Mucosa of stomach (tissue), 1 donor: ENCODE measurements around the gene MSMO1.
"Not testable (repeated sequence)": the region's sequence is repeated elsewhere in the genome, so short reads cannot be mapped to it uniquely, and the experiment has no call there.

ENCODE experiments used
- H3K27me3 ChIP-seq: one replicate; pipeline ENCODE4 v1.7.0; 2013; ENCODE audit warnings: mild to moderate bottlenecking, low read length; ENCODE audit not compliant: control insufficient read depth, insufficient read depth
- H3K36me3 ChIP-seq: one replicate; pipeline ENCODE4 v1.7.0; 2013; ENCODE audit warnings: low read length; ENCODE audit not compliant: control insufficient read depth, insufficient read depth
- H3K4me1 ChIP-seq: one replicate; pipeline ENCODE4 v1.7.0; 2013; ENCODE audit warnings: mild to moderate bottlenecking, low read length; ENCODE audit not compliant: control insufficient read depth, insufficient read depth
- H3K4me3 ChIP-seq: one replicate; pipeline ENCODE4 v1.7.0; 2013; ENCODE audit warnings: low read length
- H3K9ac ChIP-seq: one replicate; pipeline ENCODE4 v1.7.0; 2013; ENCODE audit warnings: mild to moderate bottlenecking, low read length, moderate library complexity
- H3K9me3 ChIP-seq: one replicate; pipeline ENCODE4 v1.7.0; 2013; ENCODE audit warnings: mild to moderate bottlenecking, low read length, moderate library complexity; ENCODE audit not compliant: control insufficient read depth
- donor health status: Pancreatic carcinoma.

MSMO1 gene

DNA sequence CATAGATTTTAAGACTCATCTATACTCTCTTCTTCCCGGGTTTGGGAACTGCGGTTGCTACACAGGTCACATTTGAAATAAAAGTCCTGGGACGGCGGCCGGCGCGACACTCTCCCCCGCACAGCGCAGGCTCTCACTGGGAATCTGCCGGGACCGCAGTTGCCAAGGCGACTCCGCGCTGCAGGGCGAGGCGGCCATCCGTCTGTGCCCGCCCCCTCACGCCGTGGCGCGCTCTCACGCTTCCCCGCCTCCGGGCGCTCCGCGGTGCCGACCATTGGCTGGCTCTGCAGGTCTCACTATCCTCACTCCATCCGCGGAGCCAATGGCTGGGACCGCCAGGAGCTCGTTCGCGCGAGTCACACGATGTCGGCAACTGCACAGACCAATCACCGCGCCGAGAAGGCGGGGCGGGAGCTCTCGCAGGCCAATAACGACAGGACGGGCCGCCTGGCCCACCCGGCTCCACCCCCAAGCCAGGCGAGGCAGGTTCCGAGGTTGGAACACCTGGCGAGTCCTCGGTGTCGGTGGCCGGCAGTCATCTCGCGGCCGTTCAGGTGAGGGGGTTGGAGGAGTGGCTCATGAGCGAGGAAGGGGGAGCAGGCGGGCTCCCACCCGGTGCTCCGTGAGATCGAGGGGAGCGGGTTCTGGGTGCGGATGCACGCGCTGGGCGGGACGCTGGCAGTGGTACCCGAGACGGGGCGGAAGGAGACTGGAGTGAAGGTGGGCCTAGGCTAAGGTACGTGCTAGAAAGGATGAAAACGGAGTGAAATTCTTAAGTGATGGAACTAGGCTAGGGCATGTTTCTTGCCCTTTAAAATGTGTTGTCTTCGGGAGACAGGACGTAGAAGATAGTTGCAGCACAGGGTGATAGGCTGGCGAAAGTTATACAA, at the start of gene MSMO1:
Gene MSMO1 (plus strand): TSS at position 459 of the 890 bp plus-strand sequence. CDS start 5,702 bp downstream, outside the sequence.
- Histone ChIP-seq H3K4me3 (peak within 1 kb of the TSS; percentile 90), H3K4me1 (peaks cover 16% of the 10 kb centered on the region), H3K9me3 (no peaks in the 10 kb centered on the region), H3K36me3 (no peaks in the 10 kb centered on the region), H3K27me3 (no peaks in the 10 kb centered on the region), H3K9ac (peak within 1 kb of the TSS; percentile 90)

DNA sequence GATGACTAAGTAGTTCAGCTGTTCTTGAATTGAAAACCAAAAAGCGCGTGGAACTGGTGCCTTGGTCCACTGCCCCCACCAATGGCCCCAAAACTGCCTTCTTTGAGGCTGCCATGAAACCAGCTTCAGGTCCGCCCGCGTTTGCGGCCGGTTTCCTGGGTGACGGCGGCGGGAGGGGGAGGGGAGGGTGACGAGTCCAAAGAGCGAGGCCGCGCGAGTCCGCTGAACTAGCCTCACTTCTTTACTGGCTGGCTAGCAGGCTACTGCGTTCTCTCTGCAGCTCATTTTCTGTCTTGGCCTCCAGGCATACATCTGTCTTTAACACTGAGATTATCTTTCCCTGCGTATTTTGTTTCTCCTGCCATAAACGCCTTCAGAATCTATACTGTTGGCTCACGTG, 47.9 kb upstream of the MSMO1 start:
- H3K4me3 ChIP-seq, H3K9me3 ChIP-seq, H3K4me1 ChIP-seq, H3K9ac ChIP-seq, H3K36me3 ChIP-seq, H3K27me3 ChIP-seq: not testable (repeated sequence)

DNA sequence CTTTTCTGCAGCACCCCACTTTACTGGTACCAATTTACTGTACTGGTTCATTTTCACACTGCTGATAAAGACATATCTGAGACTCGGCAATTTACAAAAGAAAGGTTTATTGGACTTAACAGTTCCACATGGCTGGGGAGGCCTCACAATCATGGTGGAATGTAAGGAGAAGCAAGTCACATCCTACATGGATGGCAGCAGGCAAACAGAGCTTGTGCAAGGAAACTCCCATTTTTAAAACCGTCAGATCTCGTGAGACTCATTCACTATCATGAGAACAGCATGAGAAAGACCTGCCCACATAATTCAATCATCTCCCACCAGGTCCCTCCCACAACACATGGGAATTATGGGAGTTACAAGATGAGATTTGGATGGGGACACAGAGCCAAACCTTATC, 42.8 kb upstream of the MSMO1 start:
- not testable (repeated sequence) for H3K9me3 ChIP-seq, H3K4me3 ChIP-seq, H3K9ac ChIP-seq, H3K27me3 ChIP-seq, H3K4me1 ChIP-seq, H3K36me3 ChIP-seq

DNA sequence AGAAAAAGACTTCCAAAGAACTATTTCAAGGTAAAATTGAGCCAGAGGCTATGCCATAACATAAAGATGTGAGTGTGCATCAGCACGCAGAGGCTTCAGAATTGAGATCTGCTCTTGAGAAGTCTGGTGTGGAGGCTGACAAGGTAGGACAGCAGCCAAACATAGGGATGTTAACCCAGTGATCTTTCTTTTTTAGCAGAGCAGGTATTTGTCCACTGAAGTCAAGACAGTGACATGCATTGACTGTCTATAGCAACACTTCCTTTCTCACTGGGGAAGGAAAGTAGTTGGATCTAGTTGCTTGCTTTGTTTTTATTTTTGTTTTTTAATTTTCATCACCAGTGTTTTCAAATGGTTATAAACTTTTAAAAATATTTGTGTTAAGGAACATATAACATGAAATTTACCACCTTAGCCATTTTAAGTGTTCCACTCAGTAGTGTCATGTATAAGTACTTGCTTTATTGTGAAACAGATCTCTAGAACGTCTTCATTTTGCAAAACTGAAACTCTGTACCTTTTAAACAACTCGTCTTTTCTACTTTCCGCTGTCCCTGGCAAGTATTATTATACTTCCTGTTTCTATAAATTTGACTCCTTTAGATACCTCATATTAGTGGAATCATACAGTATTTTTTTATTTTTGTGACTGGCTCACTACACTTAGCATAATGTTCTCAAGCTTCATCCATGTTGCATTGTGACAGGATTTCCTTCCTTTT, 40.7 kb upstream of the MSMO1 start:
- not testable (repeated sequence) for H3K4me1 ChIP-seq, H3K36me3 ChIP-seq, H3K4me3 ChIP-seq, H3K9ac ChIP-seq, H3K9me3 ChIP-seq, H3K27me3 ChIP-seq

DNA sequence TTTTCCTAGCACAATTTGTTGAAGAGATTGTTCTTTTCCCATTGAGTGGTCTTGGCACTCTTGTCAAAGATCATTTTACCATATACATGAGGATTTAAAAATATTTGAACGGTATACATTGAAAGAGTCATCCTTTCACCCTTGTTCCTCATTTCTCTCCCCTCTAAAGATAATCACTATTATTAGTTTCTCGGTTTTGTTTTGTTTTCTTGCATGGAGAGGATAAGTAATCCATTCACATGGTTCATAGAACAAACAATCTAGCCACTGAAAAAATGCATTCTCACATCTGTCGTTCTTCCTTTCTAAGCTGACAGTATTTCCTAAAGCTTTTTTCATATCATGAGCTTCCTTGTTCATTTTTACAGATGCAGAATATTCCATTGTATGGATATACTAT, 39.2 kb upstream of the MSMO1 start:
- Histone ChIP-seq H3K27me3 (no peaks in the 10 kb centered on the region), H3K4me1 (no peaks in the 10 kb centered on the region), H3K36me3 (no peaks in the 10 kb centered on the region), H3K4me3 (no peak overlapping the region), H3K9me3 (no peaks in the 10 kb centered on the region), H3K9ac (no peak overlapping the region)

DNA sequence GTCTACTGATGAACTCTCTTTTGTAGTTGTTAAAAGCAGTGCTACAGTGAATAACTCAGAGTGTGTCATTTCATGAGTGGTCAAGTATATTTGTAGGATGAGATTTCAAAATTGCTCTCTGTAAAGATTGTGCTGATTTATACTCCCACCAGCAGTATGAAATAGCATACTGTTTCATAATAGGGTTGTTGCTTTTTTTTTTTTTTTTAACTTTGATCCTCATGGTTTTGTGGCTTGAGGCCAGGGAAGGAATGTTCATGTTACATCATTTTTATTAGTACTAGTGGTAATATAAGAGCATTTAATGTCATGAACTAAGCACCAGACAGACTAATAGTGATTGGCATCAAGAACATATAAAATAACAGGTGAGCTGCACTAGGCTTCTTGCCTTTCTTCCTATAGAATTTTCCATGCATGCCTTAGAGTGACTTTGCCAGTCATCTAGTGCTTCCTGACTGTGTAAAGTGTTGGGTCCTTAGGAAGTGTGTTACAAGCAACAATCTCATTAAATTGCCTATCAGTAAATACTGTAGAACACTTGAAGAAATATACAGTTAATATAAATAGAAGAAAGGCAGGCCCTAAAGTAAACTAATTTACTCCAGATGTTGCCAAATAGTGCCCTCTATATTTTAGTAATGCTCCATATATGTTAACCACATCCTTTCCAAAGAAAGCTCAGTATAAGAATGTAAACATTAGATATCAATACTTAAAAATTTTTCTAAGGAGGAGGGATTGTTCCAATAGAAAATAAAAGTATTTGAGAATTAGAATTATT, 38.6 kb upstream of the MSMO1 start:
- Histone ChIP-seq H3K4me1 (no peaks in the 10 kb centered on the region), H3K4me3 (no peak overlapping the region), H3K36me3 (no peaks in the 10 kb centered on the region), H3K27me3 (no peaks in the 10 kb centered on the region), H3K9ac (no peak overlapping the region), H3K9me3 (no peaks in the 10 kb centered on the region)

DNA sequence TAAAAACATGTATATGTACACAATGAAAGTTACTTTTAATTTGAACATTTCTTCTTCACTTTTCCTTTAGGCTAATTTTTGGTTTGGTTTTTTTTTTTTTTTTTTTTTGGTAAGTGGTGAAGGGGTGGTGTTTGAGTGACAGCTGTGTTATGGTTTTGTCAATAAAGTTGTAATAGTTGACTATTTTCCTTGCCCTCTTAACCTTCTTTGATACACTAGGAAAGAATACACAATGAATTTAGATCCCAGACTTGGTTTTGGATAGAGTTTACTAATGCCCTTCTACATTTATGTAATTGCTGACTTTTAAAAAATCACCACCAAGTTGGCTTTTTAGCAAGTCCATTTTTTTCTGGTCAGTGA, 38.1 kb upstream of the MSMO1 start:
- H3K4me1 ChIP-seq: no peaks in the 10 kb centered on the region
- H3K9ac ChIP-seq: no peak overlapping the region
- H3K36me3 ChIP-seq: no peaks in the 10 kb centered on the region
- no peaks in the 10 kb centered on the region for H3K27me3 ChIP-seq
- H3K4me3 ChIP-seq: no peak overlapping the region
- no peaks in the 10 kb centered on the region for H3K9me3 ChIP-seq

DNA sequence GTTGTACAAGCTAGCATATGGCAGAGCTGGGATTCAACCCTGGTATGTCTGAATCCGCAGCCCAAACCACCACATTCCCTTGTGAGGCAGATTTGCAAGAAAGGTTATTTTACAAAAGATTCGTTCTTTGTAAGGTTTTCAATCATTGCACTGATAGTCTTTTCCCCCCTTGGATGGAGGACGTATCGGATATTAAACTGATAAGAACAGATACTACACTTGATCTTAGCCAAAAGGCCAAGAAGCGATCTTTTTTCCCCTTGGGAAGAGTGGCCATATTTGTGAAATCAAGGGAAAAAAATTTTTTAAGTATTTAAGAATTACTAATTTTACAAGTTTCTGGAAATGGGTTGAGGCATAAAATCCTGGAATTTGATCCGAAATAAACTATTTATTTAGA, 34.4 kb upstream of the MSMO1 start:
- H3K9me3 ChIP-seq: no peaks in the 10 kb centered on the region

DNA sequence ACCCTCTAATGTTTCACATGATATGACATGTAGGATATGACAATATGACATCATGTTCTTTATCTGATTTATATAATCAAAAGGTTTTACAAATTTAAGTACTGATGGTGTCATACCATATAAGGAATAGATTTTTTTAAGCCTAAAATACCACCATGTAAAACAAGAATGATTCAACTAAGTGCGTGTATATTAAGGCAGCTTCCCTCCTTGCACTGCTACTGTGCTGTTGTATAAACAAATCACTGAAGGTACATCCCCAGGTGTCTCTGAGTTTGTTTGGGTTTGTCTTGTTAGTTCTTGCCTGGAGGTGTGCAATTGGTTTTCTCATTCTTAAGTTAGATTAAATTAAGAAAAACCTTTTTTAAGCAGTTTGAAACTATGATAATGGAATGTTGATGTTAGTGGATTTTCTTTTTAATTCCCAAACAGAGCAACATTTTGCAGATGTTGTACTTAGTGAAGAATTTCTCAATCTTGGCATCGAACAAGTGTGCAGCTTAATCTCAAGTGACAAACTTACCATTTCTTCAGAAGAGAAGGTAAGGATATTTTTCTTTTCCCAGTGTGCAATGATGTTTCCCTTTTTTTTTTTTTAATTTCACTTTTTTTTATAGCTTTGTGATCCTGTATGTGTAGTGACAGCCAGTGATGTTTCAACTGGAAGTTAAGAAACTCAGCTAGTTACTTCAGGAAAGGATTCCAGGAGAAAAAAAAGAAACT, 33.4 kb upstream of the MSMO1 start:
- Histone ChIP-seq H3K27me3 (no peaks in the 10 kb centered on the region), H3K4me3 (no peak overlapping the region), H3K36me3 (no peaks in the 10 kb centered on the region), H3K9ac (no peak overlapping the region), H3K9me3 (no peaks in the 10 kb centered on the region), H3K4me1 (no peaks in the 10 kb centered on the region)

More for the DNA sequence above, 34.4 kb upstream of the MSMO1 start:
- Histone ChIP-seq H3K9ac (no peak overlapping the region), H3K36me3 (no peaks in the 10 kb centered on the region), H3K4me3 (no peak overlapping the region), H3K4me1 (no peaks in the 10 kb centered on the region), H3K27me3 (no peaks in the 10 kb centered on the region)

DNA sequence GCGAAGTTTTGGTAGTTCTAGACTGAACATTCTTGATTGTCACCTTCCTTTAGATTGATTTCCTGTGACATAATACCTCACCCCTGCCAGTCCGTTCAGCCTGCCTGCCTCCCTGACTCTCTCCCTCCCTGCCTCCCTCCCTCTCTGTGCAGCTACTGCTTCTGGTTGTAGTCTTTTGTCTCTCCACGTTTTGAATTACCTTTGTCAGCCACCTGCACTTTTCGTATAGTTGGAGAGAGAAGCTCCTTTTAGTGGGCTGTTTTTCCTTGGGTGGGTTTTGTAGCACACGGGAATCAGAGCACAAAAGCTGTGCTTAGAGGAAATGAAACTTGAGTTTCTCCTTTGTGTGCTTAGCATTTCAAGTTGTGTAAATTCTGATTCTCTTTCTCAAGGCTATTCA, 32.6 kb upstream of the MSMO1 start:
- H3K4me3 ChIP-seq: no peak overlapping the region
- H3K36me3 ChIP-seq: no peaks in the 10 kb centered on the region
- H3K9ac ChIP-seq: no peak overlapping the region

DNA sequence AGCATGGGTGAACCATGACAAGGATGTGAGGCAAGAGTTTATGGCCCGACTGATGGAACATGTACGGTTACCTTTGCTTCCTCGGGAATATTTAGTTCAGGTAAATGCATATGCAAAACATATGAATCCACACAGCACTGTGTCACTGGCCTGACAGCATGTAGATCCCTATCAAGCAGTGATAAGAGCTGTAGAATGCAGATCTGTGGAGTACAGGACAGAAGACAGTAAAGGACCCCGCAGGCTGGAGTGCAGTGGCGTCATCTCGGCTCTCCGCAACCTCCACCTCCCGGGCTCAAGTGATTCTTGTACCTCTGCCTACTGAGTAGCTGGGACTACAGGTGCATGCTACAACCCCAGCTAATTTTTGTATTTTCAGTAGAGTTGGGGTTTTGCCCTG, 29.8 kb upstream of the MSMO1 start:
- H3K4me1 ChIP-seq: no peaks in the 10 kb centered on the region
- no peak overlapping the region for H3K9ac ChIP-seq

More for the DNA sequence above, 32.6 kb upstream of the MSMO1 start:
- H3K9me3 ChIP-seq: no peaks in the 10 kb centered on the region
- no peaks in the 10 kb centered on the region for H3K27me3 ChIP-seq
- H3K4me1 ChIP-seq: no peaks in the 10 kb centered on the region

More for the DNA sequence above, 29.8 kb upstream of the MSMO1 start:
- H3K27me3 ChIP-seq: no peaks in the 10 kb centered on the region
- no peaks in the 10 kb centered on the region for H3K36me3 ChIP-seq
- H3K9me3 ChIP-seq: no peaks in the 10 kb centered on the region
- H3K4me3 ChIP-seq: no peak overlapping the region
